22Rv1 (cell line): Measurements from ENCODE around the gene TRIP11.

Source experiments
- H3K27ac ChIP-seq: fragments of 450-650 bp; 2 replicates; pipeline ENCODE4 v1.5.1; 2017
- CTCF ChIP-seq: fragments of 450-650 bp; IDR thresholded peaks from 2 replicates; pipeline ENCODE4 v1.5.1; 2017; ENCODE audit warnings: mild to moderate bottlenecking
- ZFX ChIP-seq: fragments of 450-650 bp; IDR thresholded peaks from 2 replicates; pipeline ENCODE4 v1.6.1; 2017; ENCODE audit warnings: antibody characterized with exemption, borderline replicate concordance

TRIP11 gene

GRCh38 chr14:91926131-91926890 is 113.5 kb downstream of the TRIP11 start:
- TF ChIP-seq ZFX (no peak), CTCF (no peak)
- H3K27ac ChIP-seq = no peak overlapping the region

- H3K27ac ChIP-seq = no peak overlapping the region
- TF ChIP-seq ZFX = no peak
- TF ChIP-seq CTCF = no peak
Observed at GRCh38 chr14:91925727-91926121, 114.1 kb downstream of the TRIP11 start.

- H3K27ac ChIP-seq = no peak overlapping the region
- TF ChIP-seq ZFX (no peak), CTCF (no peak)
Observed at GRCh38 chr14:91925001-91925726, 114.7 kb downstream of the TRIP11 start.

GRCh38 chr14:91920526-91920925 is 119.3 kb downstream of the TRIP11 start:
- TF ChIP-seq CTCF = no peak
- no peak for TF ChIP-seq ZFX
- no peak overlapping the region for H3K27ac ChIP-seq

GRCh38 chr14:91919814-91920213 is 120.0 kb downstream of the TRIP11 start:
- no peak overlapping the region for H3K27ac ChIP-seq
- TF ChIP-seq ZFX (no peak), CTCF (no peak)

GRCh38 chr14:91918186-91918883 is 121.5 kb downstream of the TRIP11 start:
- no peak overlapping the region for H3K27ac ChIP-seq
- TF ChIP-seq ZFX (no peak), CTCF (no peak)
